RKO (cell line): ENCODE data around the gene GABRD.

Source experiments
- DNase-seq: peaks from one replicate; pipeline ENCODE4 v3.0.0-alpha.2; 2016; ENCODE audit warnings: low spot score

GABRD gene

DNA sequence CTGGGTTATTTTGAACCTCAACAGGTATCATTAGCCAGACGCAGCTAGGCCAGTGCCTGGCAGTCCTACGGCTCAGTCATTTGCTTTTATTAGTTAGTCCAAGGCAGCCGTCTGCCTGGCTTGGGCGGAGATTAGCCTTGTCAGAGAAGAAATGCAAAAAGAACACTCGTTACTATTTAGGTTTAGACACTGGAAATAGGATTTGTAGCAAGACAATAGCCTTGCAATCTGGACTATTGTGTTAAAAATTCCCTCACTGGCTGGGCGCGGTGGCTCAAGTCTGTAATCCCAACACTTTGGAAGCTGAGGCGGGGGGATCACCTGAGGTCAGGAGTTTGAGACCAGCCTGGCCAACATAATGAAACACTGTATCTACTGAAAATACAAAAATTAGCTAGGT lies 20.1 kb downstream of the GABRD start:
- DNase-seq: no peak

DNA sequence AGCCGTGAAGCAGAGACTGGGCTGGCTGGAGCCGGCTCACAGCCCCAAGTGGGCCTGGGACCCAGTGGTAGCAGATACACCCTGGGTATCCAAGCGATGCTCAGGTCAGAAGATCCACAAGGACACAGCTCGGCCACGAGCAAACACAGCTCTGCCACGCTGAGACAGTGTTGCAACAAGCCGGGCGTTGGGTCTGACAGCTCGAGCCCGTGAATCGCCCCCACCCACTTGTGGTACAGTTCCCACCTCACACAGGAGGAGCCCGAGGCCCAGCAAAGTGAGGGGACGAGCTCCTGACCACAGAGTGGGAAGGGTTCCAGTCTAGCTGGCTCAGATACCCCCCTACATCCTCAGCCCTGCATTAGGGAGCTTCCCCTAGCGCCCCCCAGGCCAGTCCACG lies 22.2 kb downstream of the GABRD start:
- DNase-seq: no peak

DNA sequence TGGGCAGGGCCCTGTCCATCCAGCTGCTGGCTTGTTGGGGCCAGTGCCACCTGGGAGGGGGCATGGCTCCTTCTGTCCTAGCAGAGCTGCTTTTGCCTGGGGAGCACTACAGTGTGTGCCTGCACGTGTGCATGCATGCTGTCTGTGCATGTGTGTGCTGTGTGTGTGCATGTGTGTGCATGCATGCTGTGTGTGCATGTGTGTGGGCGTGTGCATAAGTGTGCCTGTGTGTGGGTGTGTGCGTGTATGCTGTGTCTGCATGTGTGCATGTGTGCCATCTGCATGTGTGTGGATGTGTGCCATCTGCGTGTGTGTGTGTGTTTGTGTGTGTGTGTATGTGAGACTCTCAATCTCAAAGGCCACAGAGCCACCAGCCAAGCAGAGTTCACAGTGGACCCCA lies 22.7 kb downstream of the GABRD start:
- DNase-seq: no peak

DNA sequence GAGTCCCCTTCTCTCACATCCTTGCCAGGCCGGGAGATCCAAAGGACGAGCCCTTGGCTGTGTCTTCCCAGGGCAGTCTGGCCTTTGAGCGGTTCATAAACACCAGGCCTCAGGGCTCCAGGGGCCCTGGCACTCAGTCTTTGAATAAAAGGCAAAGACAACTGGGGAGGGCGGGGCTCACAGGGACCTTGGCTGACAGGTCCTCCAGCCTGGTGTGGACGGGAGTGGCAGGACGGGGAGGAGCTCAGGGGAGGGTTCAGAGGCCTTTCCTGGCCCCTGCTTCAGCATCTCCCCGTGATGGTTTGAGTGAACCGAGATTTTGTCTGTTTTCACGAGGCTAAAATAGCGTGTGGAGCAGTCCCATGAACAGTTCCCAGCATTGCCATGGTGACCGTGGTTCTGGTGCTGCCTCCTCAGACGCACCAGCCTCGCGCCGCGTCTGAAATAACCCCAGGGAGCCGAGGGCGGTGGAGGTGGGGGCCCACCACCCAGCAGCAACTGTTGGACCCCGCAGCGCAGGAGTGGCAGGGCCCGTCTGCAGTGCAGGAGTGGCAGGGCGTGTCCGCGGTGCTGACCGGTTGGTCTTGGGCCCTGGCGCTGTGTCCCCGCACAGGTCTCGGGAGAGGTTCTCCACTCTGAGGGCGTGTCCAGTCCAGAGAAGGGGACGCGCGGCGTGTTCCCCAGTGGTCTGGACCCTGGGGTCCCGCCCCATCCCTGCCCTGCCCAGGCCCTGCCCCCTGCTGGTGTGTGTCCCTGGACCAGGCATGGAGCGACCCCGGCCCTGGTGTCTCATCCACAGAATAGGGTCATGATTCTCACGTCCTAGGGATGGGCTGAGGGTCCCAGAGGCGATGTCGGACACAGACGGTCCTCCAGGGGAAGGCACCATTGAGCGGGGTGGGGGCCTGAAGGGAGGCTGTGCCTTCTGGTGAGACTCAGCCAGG lies 24.0 kb downstream of the GABRD start:
- no peak for DNase-seq

DNA sequence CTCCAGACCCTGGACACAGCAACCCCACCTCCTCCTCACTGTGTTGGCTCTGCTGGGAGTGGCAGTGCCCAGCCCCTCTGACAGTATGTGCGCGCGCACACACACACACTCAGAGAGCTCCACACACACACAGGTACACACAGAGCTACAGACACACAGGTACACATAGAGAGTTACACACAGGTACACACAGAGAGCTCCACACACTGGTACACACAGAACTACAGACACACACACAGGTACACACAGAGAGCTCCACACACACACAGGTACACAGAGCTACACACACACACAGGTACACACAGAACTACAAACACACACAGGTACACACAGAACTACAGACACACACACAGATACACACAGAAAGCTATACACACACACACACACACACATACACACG lies 24.7 kb downstream of the GABRD start:
- DNase-seq: no peak

DNA sequence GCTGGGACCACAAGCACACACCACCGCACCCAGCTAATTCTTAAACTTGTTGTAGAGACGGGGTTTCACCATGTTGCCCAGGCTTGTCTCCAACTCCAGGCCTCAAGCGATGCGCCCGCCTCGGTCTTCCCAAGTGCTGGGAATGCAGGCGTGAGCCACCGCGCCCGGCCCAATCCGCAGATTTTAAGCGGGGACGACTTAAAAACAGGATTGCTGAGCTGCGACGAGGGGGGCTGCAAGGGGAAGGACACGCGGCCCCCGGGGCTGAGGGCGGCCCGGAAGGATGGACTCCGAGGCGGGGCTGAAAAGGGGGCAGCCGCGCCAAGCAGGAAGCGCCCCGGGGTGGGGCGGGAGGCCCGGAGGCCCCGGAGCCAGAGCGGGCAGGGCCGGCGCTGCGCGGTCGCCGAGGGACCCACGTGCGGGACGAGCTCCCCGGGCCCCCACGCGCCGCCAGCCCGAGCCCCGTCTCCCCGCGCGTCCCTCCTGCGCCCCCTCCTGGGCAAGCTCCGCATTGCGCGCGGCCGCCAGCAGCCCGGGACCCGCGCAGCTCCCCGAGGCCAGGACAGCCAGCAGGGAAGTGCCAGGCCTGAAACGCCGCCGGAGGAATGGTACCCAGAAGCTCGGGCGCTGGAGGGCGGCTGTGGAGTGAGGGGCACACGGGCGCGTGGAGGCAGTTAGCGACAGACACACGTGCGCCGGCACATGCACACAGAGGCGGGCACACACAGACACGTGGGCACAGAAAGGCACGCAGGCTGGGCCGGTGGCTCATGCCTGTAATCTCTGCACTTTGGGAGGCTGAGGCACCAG lies 25.6 kb downstream of the GABRD start:
- peak; percentile 64 for DNase-seq

DNA sequence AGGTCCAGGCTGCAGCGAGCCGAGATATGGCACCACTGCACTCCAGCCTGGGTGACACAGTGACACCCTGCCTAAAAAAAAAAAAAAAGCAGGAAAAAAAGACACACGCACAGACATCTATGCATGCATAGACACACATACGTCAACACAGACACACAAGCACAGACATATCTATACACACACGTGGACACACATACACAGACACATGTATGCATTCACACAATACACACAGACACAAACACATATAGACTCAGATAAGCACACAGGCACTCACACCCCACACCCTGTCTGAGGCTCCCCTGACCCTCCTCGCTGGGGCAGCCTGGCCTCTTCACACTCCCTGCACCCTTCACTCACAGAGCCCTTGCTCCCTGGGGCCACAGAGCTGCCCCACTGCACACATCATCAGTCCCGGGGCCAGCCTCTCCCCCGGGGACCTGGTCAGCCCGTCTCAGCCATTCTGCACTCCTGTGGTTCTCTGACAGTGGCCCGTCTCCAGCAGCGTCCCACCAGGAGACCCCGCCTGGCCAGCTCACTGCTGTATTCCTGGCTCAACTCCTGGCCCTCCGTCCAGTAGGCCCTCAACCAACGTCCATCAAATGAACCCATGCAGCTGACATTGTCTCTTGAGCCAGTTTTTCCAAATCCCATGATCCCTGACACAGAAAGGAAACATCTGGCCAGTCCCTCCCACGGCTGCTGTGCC lies 26.5 kb downstream of the GABRD start:
- no peak for DNase-seq

DNA sequence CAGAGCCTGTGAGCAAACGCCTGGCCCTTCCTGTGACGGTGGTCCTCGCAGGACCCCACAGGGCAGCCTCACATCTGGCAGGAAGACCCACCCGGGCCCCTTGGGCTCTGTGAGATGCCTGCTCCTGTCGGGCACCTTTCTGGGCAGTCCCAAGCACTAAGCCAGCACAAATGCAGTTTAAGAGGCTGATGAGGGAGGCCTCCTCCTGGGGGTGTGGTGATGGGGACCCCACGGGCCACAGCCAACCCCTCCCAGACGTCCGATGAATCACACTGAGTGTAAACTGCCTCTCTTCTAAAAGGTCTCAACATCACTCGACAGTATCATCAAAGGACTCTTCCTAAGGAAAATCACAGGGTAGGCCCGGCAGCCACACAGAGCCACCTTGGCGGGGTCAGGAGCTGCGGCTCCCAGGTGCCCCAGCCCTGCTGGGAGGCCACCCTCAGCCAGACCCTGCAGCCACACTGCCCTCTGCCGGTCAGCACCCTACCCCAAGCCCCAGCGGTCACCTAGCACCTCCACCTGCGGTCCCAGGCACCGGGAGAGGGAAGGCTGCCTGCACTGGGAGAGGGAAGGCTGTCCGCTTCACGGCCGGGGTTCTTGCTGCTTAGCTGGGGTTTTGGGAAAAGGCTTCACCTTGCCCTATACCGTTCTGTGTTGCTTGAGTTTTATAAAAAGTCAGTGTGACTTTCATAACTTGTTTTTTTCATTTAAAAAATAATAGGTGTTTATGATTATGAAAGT lies 27.2 kb downstream of the GABRD start:
- DNase-seq: no peak

DNA sequence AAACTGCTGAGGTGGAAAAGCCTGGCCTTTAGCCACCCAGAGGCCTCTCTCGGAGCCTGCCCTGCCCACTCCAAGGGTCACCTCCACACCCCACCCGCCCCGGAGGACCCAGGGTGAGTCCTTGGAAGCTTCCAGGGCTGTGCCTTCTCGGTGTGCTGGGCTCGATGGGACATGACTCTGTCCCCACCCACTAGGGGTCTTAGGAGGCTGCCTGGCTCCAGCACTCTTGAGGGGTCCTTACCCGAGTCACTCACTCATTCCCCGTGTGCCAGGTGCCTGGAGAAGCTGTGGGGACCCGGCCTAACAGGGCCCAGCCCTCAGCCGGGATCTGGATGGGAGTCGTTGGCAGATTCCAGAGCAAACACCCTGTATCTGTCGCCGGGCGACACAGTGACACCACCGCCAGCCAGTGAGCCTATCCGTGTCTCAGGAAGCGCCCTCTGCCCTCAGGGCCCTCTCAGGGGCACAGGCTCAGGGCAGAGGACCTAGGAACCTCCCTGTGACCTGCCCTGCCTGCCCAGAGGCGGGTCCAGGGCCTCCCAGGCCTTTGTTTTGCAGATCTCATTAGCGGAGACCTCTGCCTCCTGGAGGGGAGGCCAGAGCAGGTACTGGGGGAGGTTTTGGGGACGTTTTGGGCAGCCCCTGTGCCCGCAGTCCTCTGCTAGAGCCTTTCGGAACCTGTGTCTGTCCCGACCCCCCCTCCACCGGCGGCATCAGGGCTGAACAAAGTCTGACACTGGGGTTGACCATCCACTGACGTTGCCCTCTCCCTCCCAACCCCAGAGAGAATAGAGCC lies 28.0 kb downstream of the GABRD start:
- no peak for DNase-seq

DNA sequence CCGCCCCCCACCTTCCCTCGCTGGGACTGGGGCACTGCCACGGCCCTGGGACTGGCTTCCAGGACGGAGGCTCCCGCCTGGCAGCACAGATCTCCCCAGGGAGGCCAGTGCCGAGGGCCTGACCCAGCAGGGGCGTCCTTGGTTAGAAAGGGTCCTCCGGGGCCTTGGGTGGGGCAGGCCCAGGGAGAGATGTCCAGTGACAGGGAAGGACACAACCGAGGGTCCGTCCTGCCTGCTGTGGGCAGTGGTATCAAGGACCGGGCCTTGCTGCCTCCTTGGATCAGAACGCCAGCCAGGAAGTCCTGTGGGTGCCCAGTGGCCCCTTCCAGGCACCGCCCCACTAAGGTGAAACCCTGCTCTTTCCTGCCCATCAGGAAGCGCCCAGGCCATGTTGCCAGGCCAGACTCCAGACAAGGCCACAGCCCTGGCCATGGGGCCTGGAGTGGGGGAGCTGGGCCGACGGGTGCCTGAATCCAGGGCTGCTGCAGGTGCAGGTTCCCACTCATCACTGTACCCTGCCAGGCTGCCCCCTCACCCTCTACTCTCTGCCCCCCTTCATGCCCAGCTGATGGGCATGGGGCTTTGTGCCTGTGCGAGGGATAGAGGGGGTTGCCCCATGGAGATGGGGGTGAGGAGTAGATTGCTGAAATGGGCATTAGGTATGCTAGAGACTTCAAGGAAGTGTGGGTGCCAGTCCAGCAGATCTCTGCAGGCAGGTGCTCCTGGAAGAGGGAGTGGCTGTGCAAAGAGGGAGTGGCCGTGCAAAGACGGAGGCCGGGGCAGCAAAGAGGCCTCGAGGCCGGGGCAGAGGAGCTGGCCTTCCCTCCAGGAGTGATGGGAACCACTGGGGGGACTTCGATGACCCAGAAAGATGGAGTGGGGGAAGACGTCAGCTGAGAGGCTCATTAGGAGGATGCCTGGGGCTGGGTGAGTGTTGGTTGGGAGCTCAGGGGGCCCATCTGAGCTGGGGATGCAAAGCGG lies 28.9 kb downstream of the GABRD start:
- no peak for DNase-seq

DNA sequence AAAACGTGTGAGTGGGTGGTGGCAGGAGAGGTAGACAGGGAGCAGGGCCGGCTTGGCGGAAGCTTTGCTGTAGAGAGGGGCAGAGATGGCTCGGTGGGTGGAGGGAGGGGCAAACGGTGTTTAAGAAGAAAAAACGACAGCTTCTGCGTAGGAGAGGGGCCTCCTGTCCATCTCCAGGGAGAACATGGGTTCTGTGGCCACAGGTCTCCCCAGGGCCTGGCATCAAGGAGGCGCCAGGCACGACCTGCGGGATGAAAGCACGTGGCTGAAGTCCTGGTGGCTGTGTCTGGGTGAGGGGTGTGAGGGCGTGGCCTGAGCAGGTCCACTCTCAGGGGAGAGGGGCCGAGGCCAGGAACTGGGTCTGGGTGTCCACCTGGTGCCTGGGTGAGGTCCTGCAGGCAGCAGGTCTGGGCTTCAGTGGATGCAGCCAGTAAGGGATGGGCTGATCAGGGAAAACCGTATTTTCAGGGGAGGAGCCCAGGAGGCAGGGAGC lies 30.1 kb downstream of the GABRD start:
- DNase-seq: peak; percentile 70

DNA sequence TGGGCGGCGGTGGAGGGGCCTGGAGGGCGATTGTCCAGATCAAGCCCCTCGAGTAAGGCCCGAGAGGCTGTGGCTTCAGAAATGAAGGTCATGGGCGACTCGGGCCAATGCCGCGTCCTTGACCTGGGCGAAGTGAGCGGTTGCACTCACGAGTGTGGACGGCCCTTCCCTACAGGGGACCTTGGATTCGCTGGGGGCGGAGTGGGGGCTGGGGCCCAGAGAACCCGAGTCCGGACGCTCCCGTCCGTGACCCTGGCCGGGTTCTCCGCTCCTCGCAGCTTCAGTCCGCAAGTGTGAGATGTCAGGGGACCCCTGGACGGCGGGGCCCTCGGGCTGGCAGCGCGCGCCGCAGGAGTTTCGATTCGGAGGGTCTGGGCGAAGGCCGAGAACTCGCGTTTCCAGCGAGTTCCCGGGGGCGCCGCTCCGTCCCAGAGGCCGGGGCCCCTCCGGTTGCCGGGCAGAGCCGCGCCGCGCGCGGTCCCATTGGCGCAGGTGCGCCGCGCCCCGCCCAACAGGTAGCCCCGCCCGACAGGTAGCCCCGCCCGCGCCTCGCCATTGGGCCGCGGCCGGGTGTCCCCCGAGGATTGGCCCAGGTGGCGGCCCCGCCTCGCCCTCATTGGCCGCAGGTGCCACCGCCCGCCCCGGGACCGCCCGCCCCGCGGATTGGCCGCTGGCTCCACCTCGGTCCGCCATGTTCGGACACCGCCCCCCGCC lies 30.7 kb downstream of the GABRD start, which contains the start of gene PRKCZ:
PRKCZ (plus strand) TSS at position 694 of the 714 bp plus-strand sequence. CDS start 220 bp downstream, outside the sequence.
- peak; percentile 85 for DNase-seq

DNA sequence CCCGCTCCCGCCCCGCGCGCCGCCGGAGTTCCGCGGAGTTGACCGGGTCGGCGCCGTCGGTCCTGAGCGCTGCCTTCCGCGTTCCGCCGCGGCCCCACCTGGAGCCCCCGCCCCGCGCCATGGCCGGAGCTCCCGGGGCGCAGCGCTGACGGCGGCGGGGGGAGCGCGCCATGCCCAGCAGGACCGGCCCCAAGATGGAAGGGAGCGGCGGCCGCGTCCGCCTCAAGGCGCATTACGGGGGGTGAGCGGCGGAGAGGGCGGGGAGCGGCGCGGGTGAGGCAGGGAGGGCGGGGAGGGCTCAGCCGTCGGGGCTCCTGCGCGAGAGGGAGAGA lies 31.3 kb downstream of the GABRD start:
- no peak for DNase-seq

DNA sequence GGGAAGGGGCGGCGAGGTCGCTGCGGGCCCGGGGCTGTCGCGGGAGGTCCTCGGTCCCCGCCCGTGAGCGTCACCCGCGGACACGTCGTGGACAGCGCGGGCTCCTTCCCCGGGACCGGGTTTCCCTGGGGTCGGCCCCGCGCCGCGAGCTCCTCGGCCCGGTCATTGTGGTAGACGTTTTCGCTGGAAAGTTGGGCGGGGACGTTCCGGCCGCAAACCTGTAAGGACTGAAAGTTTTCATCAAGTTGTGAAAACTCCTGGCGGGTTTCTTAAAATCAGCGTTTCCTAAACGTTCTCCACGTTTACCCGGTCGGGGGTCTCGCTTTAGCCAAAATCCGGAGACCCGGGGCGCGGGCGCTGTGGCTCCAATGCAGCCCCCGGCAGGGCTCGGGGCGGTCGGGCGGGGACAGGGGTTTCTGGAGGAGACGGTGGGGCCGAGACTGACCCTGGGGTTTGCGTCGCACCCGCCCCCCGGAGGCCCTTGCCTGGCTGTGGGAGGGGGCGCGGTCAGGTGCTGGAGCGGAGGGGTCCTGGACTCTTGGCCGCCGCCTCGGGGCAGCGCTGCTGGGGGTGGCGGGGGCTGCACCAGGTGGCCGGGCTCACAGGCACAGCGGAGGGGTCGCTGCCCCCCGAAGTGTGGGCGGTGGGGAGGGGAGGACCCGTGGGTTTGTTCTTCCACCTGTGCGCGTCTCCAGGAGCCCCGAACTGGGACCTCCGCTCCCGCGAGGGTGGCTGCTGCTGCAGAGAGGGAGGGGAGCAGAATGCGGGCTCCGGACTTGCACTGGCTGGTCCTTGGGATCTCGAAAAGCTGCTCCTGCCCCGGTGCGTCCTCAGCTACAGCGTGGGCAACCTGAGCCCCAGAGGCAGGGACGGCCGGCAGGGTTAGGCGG lies 31.9 kb downstream of the GABRD start:
- no peak for DNase-seq

DNA sequence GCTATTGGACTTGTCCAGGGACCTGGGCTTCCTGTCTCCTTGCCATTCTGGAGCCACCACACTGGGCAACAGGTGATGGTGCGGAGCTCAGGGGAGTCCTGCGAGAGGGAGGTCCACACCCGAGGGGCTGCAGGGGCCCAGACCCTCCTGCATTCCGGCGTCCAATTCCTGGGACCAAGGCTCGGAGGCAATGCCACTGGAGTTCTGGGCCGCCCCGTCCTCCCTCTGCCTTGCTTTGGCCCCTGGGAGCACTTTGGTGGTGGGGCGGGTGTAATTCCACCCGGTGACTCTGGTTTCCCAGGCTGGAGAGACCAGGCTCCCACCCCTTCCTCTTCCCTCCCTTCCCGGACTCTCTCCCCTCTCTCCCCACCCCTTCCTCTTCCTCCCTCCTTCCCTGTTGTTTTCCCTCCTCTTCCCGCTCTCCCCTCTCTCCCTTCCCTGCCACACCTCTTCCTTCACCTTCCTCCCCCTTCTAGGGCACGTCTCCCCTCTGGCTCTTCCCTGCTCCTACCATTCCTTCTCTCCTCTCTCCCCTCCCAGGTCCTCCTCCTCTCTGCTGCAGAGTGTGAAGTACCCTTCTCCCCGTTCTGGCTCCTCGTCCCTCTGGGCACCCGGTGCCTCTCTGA lies 33.0 kb downstream of the GABRD start:
- DNase-seq: no peak

DNA sequence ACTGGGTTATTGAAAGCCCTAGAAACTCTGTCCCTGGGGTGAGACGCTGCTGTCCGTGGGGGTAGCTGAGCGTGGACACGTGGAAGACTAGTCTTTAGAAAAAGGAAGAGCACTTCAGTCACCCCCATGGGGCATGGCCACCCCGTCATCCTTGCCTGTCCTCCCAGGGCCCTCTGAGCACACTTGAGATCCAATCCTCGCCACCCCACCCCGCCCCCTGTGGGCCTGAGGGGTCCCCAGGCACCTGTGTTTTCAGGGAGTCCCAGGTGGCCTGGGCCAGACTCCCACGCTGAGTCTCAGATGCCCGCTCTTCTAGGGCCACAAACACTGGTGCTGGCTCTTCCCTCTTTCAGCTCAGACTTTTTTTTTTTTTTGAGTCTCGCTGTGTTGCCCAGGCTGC lies 33.6 kb downstream of the GABRD start:
- no peak for DNase-seq

DNA sequence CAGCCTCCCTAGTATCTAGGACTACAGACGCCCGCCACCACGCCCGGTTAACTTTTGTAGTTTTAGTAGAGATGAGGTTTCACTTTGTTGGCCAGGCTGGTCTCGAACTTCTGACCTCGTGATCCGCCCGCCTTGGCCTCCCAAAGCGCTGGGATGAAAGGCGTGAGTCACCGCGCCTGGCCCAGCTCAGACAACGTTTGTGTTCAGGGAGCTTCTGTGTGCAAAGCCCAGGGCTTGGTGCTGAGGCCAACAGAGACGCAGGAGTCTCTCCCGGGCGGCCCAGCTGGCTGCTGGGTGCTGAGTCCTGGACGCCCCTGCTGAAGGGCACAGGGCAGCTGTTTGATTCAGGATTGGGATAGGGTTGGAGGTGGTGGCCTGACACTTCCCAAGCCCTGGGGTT lies 34.1 kb downstream of the GABRD start:
- DNase-seq: no peak
